ENCODE results near the gene WDR36. TPM values are rescaled to one million over a fixed set of nuclear protein-coding genes. Genes with fewer than 3 reads are reported as not detected.

The WDR36 gene
- total RNA-seq, 1 experiment from 2014 or later = 17.7 TPM

GRCh38 chr5:111168608-111169007 is 76.5 kb downstream of the WDR36 start:
- ChIA-PET POLR2A (ENCODE audit: unreplicated experiment) (no interaction called here), CTCF (no interaction called here)
- no TSS peak for BruUV-seq (replicated peaks)
- DNase-seq = no peak
- no peak overlapping the region for H3K27ac ChIP-seq
- no peaks in the 10 kb centered on the region for H3K79me2 ChIP-seq (ENCODE audit: low read depth)
- no peaks in the 10 kb centered on the region for H3F3A ChIP-seq (ENCODE audit: insufficient read depth, low read depth)
- H3K4me3 ChIP-seq = no peak overlapping the region
- no peak for TF ChIP-seq EZH2 (IDR thresholded peaks at IDR 0.05; ENCODE audit: low read depth)
- TF ChIP-seq, protein P1, sequence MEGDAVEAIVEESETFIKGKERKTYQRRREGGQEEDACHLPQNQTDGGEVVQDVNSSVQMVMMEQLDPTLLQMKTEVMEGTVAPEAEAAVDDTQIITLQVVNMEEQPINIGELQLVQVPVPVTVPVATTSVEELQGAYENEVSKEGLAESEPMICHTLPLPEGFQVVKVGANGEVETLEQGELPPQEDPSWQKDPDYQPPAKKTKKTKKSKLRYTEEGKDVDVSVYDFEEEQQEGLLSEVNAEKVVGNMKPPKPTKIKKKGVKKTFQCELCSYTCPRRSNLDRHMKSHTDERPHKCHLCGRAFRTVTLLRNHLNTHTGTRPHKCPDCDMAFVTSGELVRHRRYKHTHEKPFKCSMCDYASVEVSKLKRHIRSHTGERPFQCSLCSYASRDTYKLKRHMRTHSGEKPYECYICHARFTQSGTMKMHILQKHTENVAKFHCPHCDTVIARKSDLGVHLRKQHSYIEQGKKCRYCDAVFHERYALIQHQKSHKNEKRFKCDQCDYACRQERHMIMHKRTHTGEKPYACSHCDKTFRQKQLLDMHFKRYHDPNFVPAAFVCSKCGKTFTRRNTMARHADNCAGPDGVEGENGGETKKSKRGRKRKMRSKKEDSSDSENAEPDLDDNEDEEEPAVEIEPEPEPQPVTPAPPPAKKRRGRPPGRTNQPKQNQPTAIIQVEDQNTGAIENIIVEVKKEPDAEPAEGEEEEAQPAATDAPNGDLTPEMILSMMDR (conservative IDR thresholded peaks at IDR 0.05) = no peak
- no peaks in the 10 kb centered on the region for H3K9me2 ChIP-seq (ENCODE audit: insufficient read depth)
- peaks cover 6% of the 10 kb centered on the region; the same call in 1 of the 2 replicates for H3K27me3 ChIP-seq (ENCODE audit: insufficient read depth, low read depth)
- no peaks in the 10 kb centered on the region for H4K20me1 ChIP-seq (ENCODE audit: insufficient read depth)
- no peak overlapping the region for H2AFZ ChIP-seq
- no peaks in the 10 kb centered on the region for H3K36me3 ChIP-seq (ENCODE audit: low read depth)
- no peaks in the 10 kb centered on the region for H3K4me1 ChIP-seq (replicated peaks; ENCODE audit: insufficient read depth)
- intact Hi-C loops (cut with micrococcal nuclease; ENCODE audit: unreplicated experiment) = no loop called here
- H3K9me3 ChIP-seq (ENCODE audit: insufficient read depth, low read depth) = no peaks in the 10 kb centered on the region
- no peak overlapping the region for H3K4me2 ChIP-seq

GRCh38 chr5:111169269-111169668 is 77.1 kb downstream of the WDR36 start:
- Histone ChIP-seq H3K4me3 (no peak overlapping the region), H3K36me3 (ENCODE audit: low read depth) (no peaks in the 10 kb centered on the region), H3K79me2 (ENCODE audit: low read depth) (no peaks in the 10 kb centered on the region), H3K4me1 (replicated peaks; ENCODE audit: insufficient read depth) (no peaks in the 10 kb centered on the region), H3K4me2 (no peak overlapping the region), H2AFZ (no peak overlapping the region), H3F3A (ENCODE audit: insufficient read depth, low read depth) (no peaks in the 10 kb centered on the region), H3K27me3 (ENCODE audit: insufficient read depth, low read depth) (peaks cover 6% of the 10 kb centered on the region; the same call in 1 of the 2 replicates), H3K27ac (no peak overlapping the region), H4K20me1 (ENCODE audit: insufficient read depth) (no peaks in the 10 kb centered on the region), H3K9me2 (ENCODE audit: insufficient read depth) (no peaks in the 10 kb centered on the region), H3K9me3 (ENCODE audit: insufficient read depth, low read depth) (no peaks in the 10 kb centered on the region)
- CTCF ChIA-PET = no interaction called here
- POLR2A ChIA-PET (ENCODE audit: unreplicated experiment) = no interaction called here
- DNase-seq = no peak
- intact Hi-C loops (cut with micrococcal nuclease; ENCODE audit: unreplicated experiment) = no loop called here
- no TSS peak for BruUV-seq (replicated peaks)
- TF ChIP-seq, protein P1 (conservative IDR thresholded peaks at IDR 0.05) = no peak
- no peak for TF ChIP-seq EZH2 (IDR thresholded peaks at IDR 0.05; ENCODE audit: low read depth)

DNA sequence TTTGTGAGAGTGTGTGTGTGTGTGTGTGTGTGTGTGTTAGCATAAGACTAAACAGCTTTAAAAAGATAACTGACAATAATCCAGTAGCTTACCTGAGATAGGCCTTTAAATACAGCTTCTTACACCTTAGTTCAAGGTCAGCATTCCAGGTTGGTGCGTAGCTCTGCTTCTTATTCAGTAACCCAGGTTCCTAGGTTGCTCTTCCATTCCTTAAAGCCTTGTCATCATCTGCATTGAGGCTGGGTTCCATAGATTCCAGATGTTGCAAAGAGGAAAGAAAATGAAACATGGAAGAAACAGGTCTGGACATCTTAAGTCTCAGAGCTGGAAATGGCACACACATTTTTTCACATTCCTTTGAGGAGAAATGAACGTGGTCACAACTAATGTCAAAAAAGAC is 78.1 kb downstream of the WDR36 start:
- Histone ChIP-seq H3K27me3 (ENCODE audit: insufficient read depth, low read depth) (peaks cover 9% of the 10 kb centered on the region), H3F3A (ENCODE audit: insufficient read depth, low read depth) (no peaks in the 10 kb centered on the region), H3K4me2 (no peak overlapping the region), H3K79me2 (ENCODE audit: low read depth) (no peaks in the 10 kb centered on the region), H3K4me1 (replicated peaks; ENCODE audit: insufficient read depth) (no peaks in the 10 kb centered on the region), H2AFZ (no peak overlapping the region), H3K4me3 (no peak overlapping the region), H3K36me3 (ENCODE audit: low read depth) (no peaks in the 10 kb centered on the region), H4K20me1 (ENCODE audit: insufficient read depth) (no peaks in the 10 kb centered on the region), H3K27ac (no peak overlapping the region), H3K9me2 (ENCODE audit: insufficient read depth) (no peaks in the 10 kb centered on the region), H3K9me3 (ENCODE audit: insufficient read depth, low read depth) (no peaks in the 10 kb centered on the region)
- TF ChIP-seq EZH2 (IDR thresholded peaks at IDR 0.05; ENCODE audit: low read depth) = no peak
- TF ChIP-seq, protein P1 (conservative IDR thresholded peaks at IDR 0.05) = no peak
- BruUV-seq (replicated peaks) = no TSS peak
- no peak for DNase-seq
- intact Hi-C loops (cut with micrococcal nuclease; ENCODE audit: unreplicated experiment) = no loop called here
- POLR2A ChIA-PET (ENCODE audit: unreplicated experiment) = no interaction called here
- CTCF ChIA-PET = no interaction called here

Measured in PC-9 (cell line).